ENCODE results near the gene ACE. TPM values are rescaled to one million over a fixed set of nuclear protein-coding genes. Genes with fewer than 3 reads are reported as not detected.

Gene ACE
- total and polyA plus RNA-seq, 2 donors from 2014 or later, result 4.3 to 12.9 TPM

- FAIRE-seq (no peak), DNase-seq (peak in 1 of 5 donors; percentile 61)
- H3K4me1 ChIP-seq (ENCODE audit: control insufficient read depth in 2 of 3, insufficient read depth in 2 of 3, low read depth in 1 of 3, low read length in 3 of 3), result peaks cover 0 to 3% (median 0%) of the 10 kb centered on the region in 3 donors
- TF ChIP-seq CTCF (IDR thresholded peaks at IDR 0.05; ENCODE audit: borderline replicate concordance, extremely low read depth, insufficient read depth), result no peak
- H3K27me3 ChIP-seq (ENCODE audit: control insufficient read depth, insufficient read depth, low read length), result peaks cover 2% of the 10 kb centered on the region
- no peak overlapping the region for H3K27ac ChIP-seq (ENCODE audit: low read depth in 2 of 2, low read length in 2 of 2)
- H3K9ac ChIP-seq (ENCODE audit: low read length in 3 of 3), result no peak overlapping the region
- no peak overlapping the region for H3K4me3 ChIP-seq (ENCODE audit: low read length in 3 of 3)
- intact Hi-C loops (cut with DNase I), result no loop called here
- H3K36me3 ChIP-seq (ENCODE audit: control insufficient read depth in 2 of 3, insufficient read depth in 3 of 3, low read length in 3 of 3), result no peaks in the 10 kb centered on the region
- no peaks in the 10 kb centered on the region for H3K9me3 ChIP-seq (ENCODE audit: control insufficient read depth in 2 of 3, insufficient read depth in 1 of 3, low read length in 3 of 3)
These were observed 56.7 kb downstream of the ACE start for GRCh38 chr17:63533433-63534077.

GRCh38 chr17:63534078-63534570 is 57.3 kb downstream of the ACE start:
- peak in 1 of 5 donors; percentile 62 for DNase-seq
- TF ChIP-seq CTCF (IDR thresholded peaks at IDR 0.05; ENCODE audit: borderline replicate concordance, extremely low read depth, insufficient read depth), result no peak
- Histone ChIP-seq H3K9ac (ENCODE audit: low read length in 3 of 3) (no peak overlapping the region), H3K4me1 (ENCODE audit: control insufficient read depth in 2 of 3, insufficient read depth in 2 of 3, low read depth in 1 of 3, low read length in 3 of 3) (peaks cover 0 to 3% (median 0%) of the 10 kb centered on the region in 3 donors), H3K27ac (ENCODE audit: low read depth in 2 of 2, low read length in 2 of 2) (no peak overlapping the region), H3K9me3 (ENCODE audit: control insufficient read depth in 2 of 3, insufficient read depth in 1 of 3, low read length in 3 of 3) (no peaks in the 10 kb centered on the region), H3K27me3 (ENCODE audit: control insufficient read depth, insufficient read depth, low read length) (peaks cover 6% of the 10 kb centered on the region), H3K36me3 (ENCODE audit: control insufficient read depth in 2 of 3, insufficient read depth in 3 of 3, low read length in 3 of 3) (no peaks in the 10 kb centered on the region), H3K4me3 (ENCODE audit: low read length in 3 of 3) (no peak overlapping the region)
- no peak for FAIRE-seq
- intact Hi-C loops (cut with DNase I), result no loop called here

- FAIRE-seq, result no peak
- intact Hi-C loops (cut with DNase I), result no loop called here
- H3K4me1 ChIP-seq (ENCODE audit: control insufficient read depth in 2 of 3, insufficient read depth in 2 of 3, low read depth in 1 of 3, low read length in 3 of 3), result peaks cover 0 to 3% (median 0%) of the 10 kb centered on the region in 3 donors
- no peak overlapping the region for H3K27ac ChIP-seq (ENCODE audit: low read depth in 2 of 2, low read length in 2 of 2)
- no peak overlapping the region for H3K4me3 ChIP-seq (ENCODE audit: low read length in 3 of 3)
- no peak overlapping the region for H3K9ac ChIP-seq (ENCODE audit: low read length in 3 of 3)
- DNase-seq, result peak in 1 of 5 donors; percentile 32
- no peak for TF ChIP-seq CTCF (IDR thresholded peaks at IDR 0.05; ENCODE audit: borderline replicate concordance, extremely low read depth, insufficient read depth)
- no peaks in the 10 kb centered on the region for H3K9me3 ChIP-seq (ENCODE audit: control insufficient read depth in 2 of 3, insufficient read depth in 1 of 3, low read length in 3 of 3)
- peaks cover 6% of the 10 kb centered on the region for H3K27me3 ChIP-seq (ENCODE audit: control insufficient read depth, insufficient read depth, low read length)
- no peaks in the 10 kb centered on the region for H3K36me3 ChIP-seq (ENCODE audit: control insufficient read depth in 2 of 3, insufficient read depth in 3 of 3, low read length in 3 of 3)
These were observed 58.1 kb downstream of the ACE start for GRCh38 chr17:63534816-63535455.

Measured in kidney (tissue), 14 donors.